HL-60 (cell line): ENCODE data around the gene FBRS.
A peak's percentile ranks its signal among the peaks of the same experiment; 100 is the strongest.

Experiments used
- DNase-seq, 2 experiments: peaks; one replicate each; pipeline ENCODE4 v3.0.0-alpha.2; 2010 to 2020; ENCODE audit warnings: low read depth in 1 of 2, low spot score in 1 of 2
- H3K27ac ChIP-seq: fragments of 250-450 bp; sonication (Bioruptor Pico); replicated peaks from 2 replicates; pipeline ENCODE4 v1.5.1; 2020; ENCODE audit warnings: mild to moderate bottlenecking, moderate library complexity
- H3K27me3 ChIP-seq: fragments of 250-450 bp; sonication (Bioruptor Pico); 2 replicates; pipeline ENCODE4 v1.5.1; 2021; ENCODE audit warnings: mild to moderate bottlenecking, moderate library complexity; ENCODE audit not compliant: insufficient read depth, poor library complexity, severe bottlenecking
- H3K4me3 ChIP-seq: replicated peaks from 2 replicates; pipeline ENCODE4 v1.5.1; 2011; ENCODE audit warnings: mild to moderate bottlenecking, control low read depth, low read length; ENCODE audit not compliant: insufficient read depth
- CTCF ChIP-seq: IDR thresholded peaks from one replicate; pipeline ENCODE4 v1.5.1; 2011; ENCODE audit warnings: low read length, control low read depth, inconsistent platforms; ENCODE audit not compliant: insufficient read depth
- GABPA ChIP-seq: IDR thresholded peaks from 2 replicates; pipeline ENCODE4 v1.6.1; 2012; ENCODE audit warnings: low read depth
- POLR2AphosphoS5 ChIP-seq: IDR thresholded peaks from 2 replicates; pipeline ENCODE4 v1.6.1; 2012; ENCODE audit warnings: low read depth
- SPI1 ChIP-seq: IDR thresholded peaks from 2 replicates; pipeline ENCODE4 v1.6.1; 2012; ENCODE audit warnings: low read depth, mild to moderate bottlenecking, borderline replicate concordance
- long read RNA-seq: library from polyadenylated mRNA; unstranded; transcript quantifications from one replicate; pipeline ENCODE4 v2.0.0, GENCODE V29; 2020
- TF ChIP-seq, protein P1 (sequence below): IDR thresholded peaks from 2 replicates; pipeline ENCODE4 v1.6.1; 2012; ENCODE audit warnings: low read depth; ENCODE audit not compliant: insufficient replicate concordance

The FBRS gene
- long read RNA-seq, partial matches to known transcripts, result 4 of 18 reads
- long read RNA-seq, other reads (novel, unspliced or antisense), result 10 of 18 reads

GRCh38 chr16:30657866-30658730 lies at the start of gene FBRS:
Gene FBRS, plus strand, starts transcription at chr16:30658431. Its CDS starts 1,088 bp downstream, at chr16:30659519.
- peak within 1 kb of the TSS; percentile 63 for H3K4me3 ChIP-seq
- H3K27me3 ChIP-seq, result no peaks in the 10 kb centered on the region
- TF ChIP-seq GABPA (peak; percentile 56; the same call in 1 of the 2 replicates), CTCF (peak; percentile 76), SPI1 (peak; percentile 58; the same call in 1 of the 2 replicates), POLR2AphosphoS5 (peak; percentile 74; the same call in 1 of the 2 replicates)
- TF ChIP-seq, protein P1, sequence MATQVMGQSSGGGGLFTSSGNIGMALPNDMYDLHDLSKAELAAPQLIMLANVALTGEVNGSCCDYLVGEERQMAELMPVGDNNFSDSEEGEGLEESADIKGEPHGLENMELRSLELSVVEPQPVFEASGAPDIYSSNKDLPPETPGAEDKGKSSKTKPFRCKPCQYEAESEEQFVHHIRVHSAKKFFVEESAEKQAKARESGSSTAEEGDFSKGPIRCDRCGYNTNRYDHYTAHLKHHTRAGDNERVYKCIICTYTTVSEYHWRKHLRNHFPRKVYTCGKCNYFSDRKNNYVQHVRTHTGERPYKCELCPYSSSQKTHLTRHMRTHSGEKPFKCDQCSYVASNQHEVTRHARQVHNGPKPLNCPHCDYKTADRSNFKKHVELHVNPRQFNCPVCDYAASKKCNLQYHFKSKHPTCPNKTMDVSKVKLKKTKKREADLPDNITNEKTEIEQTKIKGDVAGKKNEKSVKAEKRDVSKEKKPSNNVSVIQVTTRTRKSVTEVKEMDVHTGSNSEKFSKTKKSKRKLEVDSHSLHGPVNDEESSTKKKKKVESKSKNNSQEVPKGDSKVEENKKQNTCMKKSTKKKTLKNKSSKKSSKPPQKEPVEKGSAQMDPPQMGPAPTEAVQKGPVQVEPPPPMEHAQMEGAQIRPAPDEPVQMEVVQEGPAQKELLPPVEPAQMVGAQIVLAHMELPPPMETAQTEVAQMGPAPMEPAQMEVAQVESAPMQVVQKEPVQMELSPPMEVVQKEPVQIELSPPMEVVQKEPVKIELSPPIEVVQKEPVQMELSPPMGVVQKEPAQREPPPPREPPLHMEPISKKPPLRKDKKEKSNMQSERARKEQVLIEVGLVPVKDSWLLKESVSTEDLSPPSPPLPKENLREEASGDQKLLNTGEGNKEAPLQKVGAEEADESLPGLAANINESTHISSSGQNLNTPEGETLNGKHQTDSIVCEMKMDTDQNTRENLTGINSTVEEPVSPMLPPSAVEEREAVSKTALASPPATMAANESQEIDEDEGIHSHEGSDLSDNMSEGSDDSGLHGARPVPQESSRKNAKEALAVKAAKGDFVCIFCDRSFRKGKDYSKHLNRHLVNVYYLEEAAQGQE, result no peak
- H3K27ac ChIP-seq, result peak within 1 kb of the TSS; percentile 99
- peak; percentile 100 for DNase-seq

GRCh38 chr16:30609002-30609925 lies 49.0 kb upstream of the FBRS start:
- no peaks in the 10 kb centered on the region for H3K27me3 ChIP-seq
- DNase-seq, result peak in 1 of 2 experiments; percentile 42
- H3K27ac ChIP-seq, result peak overlapping the region; percentile 98
- peak overlapping the region; percentile 71 for H3K4me3 ChIP-seq
- TF ChIP-seq SPI1, result no peak

DNA sequence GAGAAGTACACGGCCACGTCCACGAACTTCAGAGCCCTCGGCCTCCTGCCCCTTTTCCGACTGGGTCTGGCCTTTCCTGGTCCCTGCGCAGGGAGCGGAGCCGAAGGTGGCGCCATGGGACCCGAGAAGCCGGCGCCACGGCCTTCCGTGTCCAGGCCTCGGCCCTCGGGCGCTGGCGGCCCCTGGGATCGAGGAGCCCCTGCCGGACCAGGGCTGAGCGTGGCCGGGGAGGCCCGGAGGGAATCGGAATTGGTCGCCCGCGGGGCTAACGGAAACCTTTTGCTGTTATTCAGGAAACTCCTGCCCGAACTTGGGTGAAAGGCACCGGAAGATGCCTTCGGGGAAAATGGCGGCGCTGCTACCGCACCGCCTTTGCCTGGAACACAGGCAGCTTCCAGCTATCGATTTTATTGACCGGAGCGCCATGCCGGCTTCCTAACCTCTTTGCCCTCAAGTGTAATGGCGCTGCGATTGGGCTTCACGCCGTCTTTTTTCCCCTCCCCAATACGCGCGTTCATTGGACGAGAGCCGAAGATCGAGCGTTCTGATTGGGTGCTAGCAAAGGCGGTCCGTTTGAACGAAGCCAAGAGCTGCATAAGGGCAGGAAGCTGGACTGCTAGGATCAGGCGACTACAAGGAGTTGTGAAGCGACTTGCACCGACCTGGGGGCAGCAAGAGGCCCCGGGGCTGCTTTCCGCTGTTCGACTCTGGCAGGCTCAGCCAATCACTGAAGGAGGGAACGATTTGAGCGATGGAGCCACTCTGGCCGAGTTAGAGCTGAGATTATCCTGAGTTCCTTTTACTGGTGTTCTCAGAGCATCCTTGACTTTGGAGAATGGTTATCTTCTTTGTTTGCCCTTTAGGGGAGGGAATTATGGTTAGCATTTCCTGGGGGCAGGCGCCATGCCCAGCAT lies 48.0 kb upstream of the FBRS start, which contains the start of gene ZNF689:
TSS of gene ZNF689 (minus strand) at position 464 of the 914 bp plus-strand sequence. CDS start at position 116, 348 bp downstream.
- peak; percentile 95 to 96 for DNase-seq
- TF ChIP-seq, protein P1, result peak; percentile 60
- TF ChIP-seq POLR2AphosphoS5, result peak; percentile 49; the same call in 1 of the 2 replicates
- TF ChIP-seq CTCF, result no peak
- H3K27me3 ChIP-seq, result no peaks in the 10 kb centered on the region
- peak within 1 kb of the TSS; percentile 71 for H3K4me3 ChIP-seq
- peak within 1 kb of the TSS; percentile 98 for H3K27ac ChIP-seq
